Right atrium auricular region (tissue), 2 donors: ENCODE results near the gene TTI1. TPM values are rescaled to one million over a fixed set of nuclear protein-coding genes. Genes with fewer than 3 reads are reported as not detected.

Experiments
- DNase-seq: peaks from one replicate; pipeline ENCODE4 v3.0.0-alpha.2; 2019; ENCODE audit warnings: low spot score
- H3K27ac ChIP-seq, 2 donors: fragments of 200-600 bp; sonication (generic); 1 replicate in 1 of 2; 2 replicates in 1 of 2; pipeline ENCODE4 v1.5.1; 2016 to 2019
- H3K27me3 ChIP-seq, 2 donors: fragments of 200-600 bp; sonication (generic); one replicate each; pipeline versions ENCODE4 v1.5.1 to v1.6.0; 2017 to 2019
- H3K36me3 ChIP-seq: fragments of 200-600 bp; sonication (generic); one replicate; pipeline ENCODE4 v1.5.1; 2016
- H3K4me1 ChIP-seq, 2 donors: fragments of 200-600 bp; sonication (generic); one replicate each; pipeline versions ENCODE4 v1.5.1 to v1.6.0; 2017 to 2019
- H3K4me3 ChIP-seq, 2 donors: fragments of 200-600 bp; sonication (generic); 1 replicate in 1 of 2; 2 replicates in 1 of 2; pipeline ENCODE4 v1.5.1; 2017 to 2019; ENCODE audit warnings: mild to moderate bottlenecking in 1 of 2, moderate library complexity in 1 of 2
- H3K9me3 ChIP-seq, 2 donors: fragments of 200-600 bp; sonication (generic); one replicate each; pipeline ENCODE4 v1.5.1; 2019
- CTCF ChIP-seq, 2 donors: fragments of 200-600 bp; sonication (generic); IDR thresholded peaks; one replicate each; pipeline ENCODE4 v1.5.1; 2019; ENCODE audit warnings: antibody characterized with exemption in 2 of 2
- total RNA-seq, 2 donors: library from RNA; depleted of rRNA; stranded (reverse); fragments of >200 nt; gene quantifications; one replicate each; pipeline ENCODE4 v1.1.0, GENCODE V29; 2016

The TTI1 gene
- total RNA-seq, 2 donors from 2014 or later = 10.8 to 11.5 TPM

GRCh38 chr20:37936041-37936440, 97.2 kb downstream of the TTI1 start:
- no peak for TF ChIP-seq CTCF (IDR thresholded peaks at IDR 0.05)
- H3K27ac ChIP-seq = no peak overlapping the region
- no peak for DNase-seq
- no peaks in the 10 kb centered on the region for H3K27me3 ChIP-seq
- no peaks in the 10 kb centered on the region for H3K9me3 ChIP-seq
- no peak overlapping the region for H3K4me3 ChIP-seq
- peaks cover 11% of the 10 kb centered on the region for H3K36me3 ChIP-seq
- peaks cover 0 to 5% of the 10 kb centered on the region in 2 donors for H3K4me1 ChIP-seq

GRCh38 chr20:37935435-37935834, 97.8 kb downstream of the TTI1 start:
- Histone ChIP-seq H3K4me1 (peaks cover 0 to 11% of the 10 kb centered on the region in 2 donors), H3K27me3 (no peaks in the 10 kb centered on the region), H3K27ac (no peak overlapping the region), H3K9me3 (no peaks in the 10 kb centered on the region), H3K4me3 (no peak overlapping the region), H3K36me3 (peaks cover 11% of the 10 kb centered on the region)
- no peak for DNase-seq
- TF ChIP-seq CTCF (IDR thresholded peaks at IDR 0.05) = no peak

- Histone ChIP-seq H3K27me3 (no peaks in the 10 kb centered on the region), H3K27ac (no peak overlapping the region), H3K36me3 (peaks cover 11% of the 10 kb centered on the region), H3K4me1 (peaks cover 0 to 17% of the 10 kb centered on the region in 2 donors), H3K9me3 (no peaks in the 10 kb centered on the region), H3K4me3 (no peak overlapping the region)
- TF ChIP-seq CTCF (IDR thresholded peaks at IDR 0.05) = no peak
- DNase-seq = no peak
Observed at GRCh38 chr20:37934634-37935375, 98.5 kb downstream of the TTI1 start.

- no peak for TF ChIP-seq CTCF (IDR thresholded peaks at IDR 0.05)
- no peaks in the 10 kb centered on the region for H3K9me3 ChIP-seq
- no peak overlapping the region for H3K27ac ChIP-seq
- peaks cover 0 to 25% of the 10 kb centered on the region in 2 donors for H3K4me1 ChIP-seq
- no peak overlapping the region for H3K4me3 ChIP-seq
- H3K36me3 ChIP-seq = peaks cover 11% of the 10 kb centered on the region
- no peaks in the 10 kb centered on the region for H3K27me3 ChIP-seq
- no peak for DNase-seq
Observed at GRCh38 chr20:37933786-37934633, 99.2 kb downstream of the TTI1 start.

Other genes starting within 250 kb of the TTI1 start
- 100 to 1,000 TPM in 1 of 2 donors, 10 to 100 TPM in 1; 97.4 to 303 TPM for gene VSTM2L, start 130.3 kb downstream of the TTI1 start, total RNA-seq
- gene RPRD1B, start 290 bp upstream of the TTI1 start, total RNA-seq = 10 to 100 TPM; 60.1 to 75.8 TPM
- gene TGM2, start 131.8 kb upstream of the TTI1 start, total RNA-seq = 1,000 to 10,000 TPM in 1 of 2 donors, 100 to 1,000 TPM in 1; 680 to 1,303 TPM
- gene KIAA1755, start 227.3 kb upstream of the TTI1 start, total RNA-seq = 1 to 10 TPM; 3.1 to 4.2 TPM